T-helper 22 cell (primary cell): ENCODE data around the gene CAMKMT.
"Not testable (repeated sequence)": the region's sequence is repeated elsewhere in the genome, so short reads cannot be mapped to it uniquely, and the experiment has no call there.

Source experiments
- DNase-seq: peaks from one replicate; pipeline ENCODE4 v3.0.0-alpha.2; 2020; ENCODE audit warnings: low read depth

The CAMKMT gene

DNA sequence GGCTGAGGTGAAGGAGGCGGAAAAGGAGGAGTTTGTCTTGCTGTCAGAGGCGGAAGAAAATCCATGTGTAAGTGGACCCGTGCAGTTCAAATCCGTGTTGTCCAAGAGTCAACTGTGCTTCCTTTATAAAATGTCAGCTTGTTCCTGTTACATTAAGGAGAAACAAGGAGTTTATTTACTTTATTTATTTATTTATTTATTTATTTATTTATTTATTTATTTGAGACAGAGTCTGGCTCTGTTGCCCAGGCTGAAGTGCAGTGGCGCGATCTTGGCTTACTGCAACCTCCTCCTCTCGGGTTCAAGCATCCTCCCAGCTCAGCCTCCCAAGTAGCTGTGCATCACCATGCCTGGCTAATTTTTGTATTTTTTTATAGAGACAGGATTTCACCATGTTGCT lies 143.9 kb downstream of the CAMKMT start:
- DNase-seq: not testable (repeated sequence)

DNA sequence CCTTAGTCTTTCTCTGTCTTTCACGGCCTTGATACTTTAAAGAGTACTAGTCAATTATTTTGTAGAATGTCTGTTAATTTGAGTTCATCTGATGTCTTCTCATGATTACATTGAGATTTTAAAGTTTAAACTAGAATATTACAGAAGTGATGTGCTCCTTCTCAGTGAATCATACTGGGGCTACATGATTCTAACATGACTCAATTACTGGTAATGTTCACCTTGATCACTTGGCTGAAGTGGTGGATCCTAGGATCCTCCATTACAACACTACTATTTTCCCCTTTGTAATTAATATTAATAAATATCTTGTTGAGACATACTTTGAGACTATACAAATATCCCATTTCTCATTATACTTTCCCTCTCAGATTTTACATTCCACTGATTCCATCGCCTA lies 148.5 kb downstream of the CAMKMT start:
- no peak for DNase-seq

DNA sequence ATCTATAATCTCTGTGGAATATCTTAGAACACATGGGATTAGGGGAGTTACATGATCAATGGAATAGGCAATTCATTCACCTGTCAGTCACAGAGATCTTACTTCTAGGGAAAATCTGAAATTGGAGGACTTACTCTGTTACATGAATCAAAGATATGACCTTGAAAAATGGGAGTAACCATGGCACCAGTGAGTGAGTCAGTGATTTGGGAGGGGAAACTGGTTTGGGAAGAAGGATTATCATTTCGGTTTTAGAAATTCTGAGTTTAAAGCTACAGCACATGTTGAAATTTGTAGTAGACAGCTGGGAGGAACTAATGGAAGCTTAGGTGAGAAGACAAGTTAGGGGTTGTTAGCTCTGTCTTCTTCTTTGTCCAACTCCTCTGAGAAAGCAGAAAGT lies 153.7 kb downstream of the CAMKMT start:
- DNase-seq: no peak

GRCh38 chr2:44519026-44519425 lies 157.3 kb downstream of the CAMKMT start:
- DNase-seq: no peak

- no peak for DNase-seq
These were observed 161.1 kb downstream of the CAMKMT start for GRCh38 chr2:44522846-44523245.

DNA sequence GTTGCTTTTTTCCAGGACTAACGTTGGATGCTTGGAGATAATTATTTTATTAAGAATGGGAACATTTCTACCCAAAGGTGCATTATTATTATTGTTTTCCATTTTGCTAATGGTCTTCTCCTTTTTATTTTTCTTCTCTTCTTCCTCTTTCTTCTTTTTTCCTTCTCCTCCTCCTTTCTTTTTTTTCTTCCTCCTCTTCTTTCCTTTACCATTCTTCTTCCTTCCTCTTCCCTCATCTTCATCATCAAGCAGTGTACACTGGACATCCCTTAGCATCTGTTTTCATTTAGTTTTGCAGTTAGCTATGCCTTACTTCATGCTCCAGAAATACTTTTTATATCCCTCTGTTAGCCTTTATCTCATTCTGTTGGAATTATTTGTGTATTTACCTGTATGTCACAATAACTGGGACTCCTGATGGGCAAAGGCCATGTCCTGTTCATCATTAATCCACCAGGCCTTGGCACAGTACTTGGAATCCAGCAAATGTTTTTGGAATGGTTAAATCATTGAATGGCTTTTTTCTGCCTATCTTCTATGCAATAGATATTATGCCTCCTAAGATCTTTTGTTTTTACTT lies 162.7 kb downstream of the CAMKMT start:
- no peak for DNase-seq

- no peak for DNase-seq
These were observed 164.6 kb downstream of the CAMKMT start for GRCh38 chr2:44526352-44526751.

GRCh38 chr2:44528595-44528994 lies 166.8 kb downstream of the CAMKMT start:
- no peak for DNase-seq

GRCh38 chr2:44529448-44529847 lies 167.7 kb downstream of the CAMKMT start:
- no peak for DNase-seq

GRCh38 chr2:44531289-44531688 lies 169.5 kb downstream of the CAMKMT start:
- DNase-seq: no peak

- DNase-seq: no peak
These were observed 170.3 kb downstream of the CAMKMT start for GRCh38 chr2:44532031-44532430.

DNA sequence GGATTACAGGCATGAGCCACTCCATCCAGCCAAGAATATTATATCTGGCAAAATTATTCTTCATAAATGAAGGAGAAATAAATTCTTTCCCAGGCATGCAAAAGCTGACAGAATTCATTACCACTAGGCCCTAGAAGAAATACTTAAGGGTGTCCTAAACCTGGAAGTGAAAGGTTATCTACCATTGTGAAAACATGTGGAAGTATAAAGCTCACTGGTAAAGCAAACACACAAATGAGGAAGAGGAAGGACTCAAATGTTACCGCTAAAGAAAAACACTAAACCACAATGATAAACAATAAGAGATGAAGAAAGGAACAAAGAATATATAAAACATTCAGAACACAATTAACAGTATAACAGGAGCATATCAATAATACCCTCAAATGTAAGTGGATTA lies 171.8 kb downstream of the CAMKMT start:
- no peak for DNase-seq

DNA sequence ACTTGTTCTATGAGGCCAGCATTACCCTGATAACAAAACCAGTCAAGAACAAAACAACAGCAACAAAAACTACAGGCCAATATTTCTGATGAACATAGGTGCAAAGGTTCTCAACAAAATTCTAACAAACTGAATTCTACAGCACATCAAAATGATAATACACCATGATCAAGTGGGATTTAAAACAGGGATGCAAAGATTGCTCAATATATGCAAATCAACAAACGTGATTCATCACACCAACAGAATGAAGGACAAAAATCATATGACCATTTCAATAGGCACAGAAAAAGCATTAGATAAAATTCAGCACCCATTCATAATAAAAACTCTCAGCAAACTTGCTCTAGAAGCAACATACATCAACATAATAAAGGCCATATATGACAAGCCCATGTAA lies 173.6 kb downstream of the CAMKMT start:
- no peak for DNase-seq

GRCh38 chr2:44537264-44537663 lies 175.5 kb downstream of the CAMKMT start:
- no peak for DNase-seq

DNA sequence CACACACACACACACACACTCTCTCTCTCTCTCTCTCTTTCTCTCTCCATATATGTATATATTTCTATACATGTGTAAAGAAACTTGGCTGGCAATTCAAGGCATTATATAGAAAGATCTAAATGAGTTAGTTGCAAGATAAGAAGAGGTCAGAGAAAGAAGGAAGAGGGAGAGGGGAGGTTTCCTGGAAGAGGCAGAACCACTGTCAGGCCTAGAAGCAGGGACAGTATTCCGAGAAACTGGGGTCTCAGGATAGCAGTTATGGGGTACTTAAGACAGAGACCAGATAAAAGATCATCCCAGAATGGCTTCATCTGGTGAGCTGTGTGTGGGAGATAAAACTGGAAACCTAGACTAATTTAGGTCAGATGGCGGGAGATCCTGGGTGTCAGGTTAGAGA lies 180.8 kb downstream of the CAMKMT start:
- DNase-seq: no peak

DNA sequence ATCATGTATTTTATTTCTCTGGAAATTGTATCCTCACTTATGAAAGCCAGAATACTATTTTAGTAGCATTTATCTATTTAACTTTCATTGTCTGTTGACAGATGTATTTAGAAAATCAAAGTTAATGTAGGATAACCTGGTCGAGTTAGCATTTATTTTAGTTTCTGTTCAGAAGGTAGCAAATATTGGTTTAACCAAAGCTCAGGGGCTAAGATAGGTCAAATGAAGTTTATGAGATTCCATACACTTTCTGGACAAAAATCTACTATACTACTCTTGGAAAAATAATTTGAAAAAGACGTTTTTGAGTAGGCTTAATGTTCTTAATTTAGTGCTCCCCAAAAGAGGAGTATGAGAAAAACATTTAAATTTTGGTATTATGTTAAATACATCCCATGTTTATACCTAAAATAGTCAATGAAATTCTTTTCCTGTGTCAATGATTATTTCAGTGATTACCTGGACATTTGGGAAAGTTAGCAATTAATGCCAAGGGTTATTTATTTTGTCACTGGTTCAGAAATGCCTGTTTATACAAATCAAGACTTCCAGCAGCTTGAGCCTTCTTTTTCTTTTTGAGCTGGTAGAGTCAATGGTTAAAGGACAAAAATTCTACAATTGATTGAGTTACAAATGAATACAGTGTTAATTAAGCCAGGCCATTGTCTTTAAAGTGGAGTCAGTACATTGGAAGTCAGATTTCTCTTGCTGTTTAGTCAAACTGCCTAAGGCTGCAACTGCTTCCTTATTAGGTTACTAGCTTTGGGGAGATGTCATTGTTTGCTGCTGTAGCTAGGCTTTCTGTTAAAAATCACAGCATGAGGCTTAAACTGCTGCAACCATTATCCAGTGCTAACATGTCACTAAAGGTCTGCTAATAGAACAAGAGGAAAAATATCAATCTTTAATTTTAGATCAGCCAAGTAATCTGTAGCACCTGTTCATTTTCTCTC lies 182.3 kb downstream of the CAMKMT start:
- DNase-seq: no peak

DNA sequence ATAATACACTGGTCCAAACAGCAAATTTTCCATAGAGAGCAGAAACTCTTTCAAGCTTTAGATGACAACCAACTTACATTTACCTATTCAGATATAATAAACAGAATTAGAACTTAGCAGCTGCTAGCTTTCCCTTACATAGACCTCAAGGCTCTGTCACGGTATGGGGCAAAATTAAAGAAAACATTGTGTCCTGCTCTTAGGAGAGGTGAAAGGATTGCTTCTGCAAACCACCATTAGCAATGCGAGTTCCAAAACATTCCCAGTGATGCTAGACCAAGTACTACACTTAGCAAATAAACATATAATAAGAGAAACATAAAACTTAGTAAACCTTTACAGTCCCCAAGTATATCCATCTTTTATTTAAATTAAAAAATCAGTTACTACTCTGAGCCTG lies 183.3 kb downstream of the CAMKMT start:
- DNase-seq: no peak

GRCh38 chr2:44546459-44547127 lies 184.8 kb downstream of the CAMKMT start:
- DNase-seq: no peak

GRCh38 chr2:44547718-44548117 lies 186.0 kb downstream of the CAMKMT start:
- no peak for DNase-seq

GRCh38 chr2:44548221-44549098 lies 186.7 kb downstream of the CAMKMT start:
- no peak for DNase-seq

GRCh38 chr2:44549099-44549471 lies 187.3 kb downstream of the CAMKMT start:
- no peak for DNase-seq

DNA sequence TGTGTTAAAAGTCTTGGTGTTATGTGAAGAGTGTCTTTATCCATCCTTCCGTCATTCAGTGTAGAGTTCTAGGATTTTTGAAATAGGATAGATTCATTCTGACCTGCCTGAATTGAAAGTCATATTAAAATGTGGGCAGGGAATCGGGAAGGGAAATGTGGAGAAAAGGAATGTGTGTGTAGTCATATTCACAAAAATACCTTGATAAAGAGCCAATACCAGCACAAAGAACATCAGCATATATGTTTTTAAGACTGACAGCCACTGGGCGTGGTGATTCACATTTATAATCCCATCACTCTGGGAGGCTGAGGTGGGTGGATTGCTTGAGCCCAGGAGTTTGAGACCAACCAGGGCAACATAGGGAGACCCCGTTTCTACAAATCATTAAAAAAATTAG lies 188.1 kb downstream of the CAMKMT start:
- no peak for DNase-seq
